H9 (cell line): ENCODE measurements around the gene NCL. TPM values are rescaled to one million over a fixed set of nuclear protein-coding genes. Genes with fewer than 3 reads are reported as not detected.
A peak's percentile ranks its signal among the peaks of the same experiment; 100 is the strongest.

Experiments
- DNase-seq: peaks from one replicate; pipeline ENCODE4 v3.0.0-alpha.2; 2017
- H2AFZ ChIP-seq: one replicate; pipeline ENCODE4 v1.6.1; 2013; ENCODE audit warnings: mild to moderate bottlenecking, low read length, control low read depth, moderate library complexity
- H2AK5ac ChIP-seq: 2 replicates; pipeline ENCODE4 v1.6.1; 2013; ENCODE audit warnings: low read length, control low read depth, mixed read lengths; ENCODE audit not compliant: insufficient read length
- H2BK120ac ChIP-seq: one replicate; pipeline ENCODE4 v1.6.1; 2013; ENCODE audit warnings: low read depth, mild to moderate bottlenecking, low read length, control low read depth, inconsistent platforms; ENCODE audit not compliant: poor library complexity, severe bottlenecking
- H2BK12ac ChIP-seq: 2 replicates; pipeline ENCODE4 v1.6.1; 2013; ENCODE audit warnings: low read length, control low read depth, mixed read lengths, low read depth; ENCODE audit not compliant: insufficient read length
- H2BK15ac ChIP-seq: 2 replicates; pipeline ENCODE4 v1.6.1; 2013; ENCODE audit warnings: low read depth, low read length, control low read depth
- H2BK20ac ChIP-seq: one replicate; pipeline ENCODE4 v1.6.1; 2013; ENCODE audit warnings: low read depth, mild to moderate bottlenecking, low read length, control low read depth, inconsistent platforms; ENCODE audit not compliant: poor library complexity, severe bottlenecking
- H2BK5ac ChIP-seq: 2 replicates; pipeline ENCODE4 v1.6.1; 2013; ENCODE audit warnings: low read length, control low read depth, mixed read lengths; ENCODE audit not compliant: insufficient read length
- H3K14ac ChIP-seq: 2 replicates; pipeline ENCODE4 v1.6.1; 2013; ENCODE audit warnings: low read length, control low read depth; ENCODE audit not compliant: insufficient read depth
- H3K18ac ChIP-seq: 2 replicates; pipeline ENCODE4 v1.6.1; 2013; ENCODE audit warnings: low read depth, mild to moderate bottlenecking, mixed read lengths, low read length, control low read depth; ENCODE audit not compliant: insufficient read length
- H3K23ac ChIP-seq: 2 replicates; pipeline ENCODE4 v1.6.1; 2013; ENCODE audit warnings: low read length, control low read depth, mixed read lengths, low read depth; ENCODE audit not compliant: insufficient read length
- H3K23me2 ChIP-seq: 2 replicates; pipeline ENCODE4 v1.6.1; 2013; ENCODE audit warnings: low read depth, mild to moderate bottlenecking, mixed read lengths, low read length, control low read depth; ENCODE audit not compliant: insufficient read length, poor library complexity, severe bottlenecking
- H3K27ac ChIP-seq: 2 replicates; pipeline ENCODE4 v1.5.1; 2013; ENCODE audit warnings: low read length, control low read depth, mixed read lengths, low read depth; ENCODE audit not compliant: insufficient read length
- H3K27me3 ChIP-seq: 2 replicates; pipeline ENCODE4 v1.6.1; 2013; ENCODE audit warnings: low read length, control low read depth, inconsistent platforms; ENCODE audit not compliant: insufficient read depth
- H3K4ac ChIP-seq: 2 replicates; pipeline ENCODE4 v1.6.1; 2013; ENCODE audit warnings: low read depth, mild to moderate bottlenecking, control low read depth, inconsistent platforms, low read length, moderate library complexity
- H3K4me1 ChIP-seq: 2 replicates; pipeline ENCODE4 v1.6.1; 2013; ENCODE audit warnings: low read length, control low read depth, inconsistent platforms; ENCODE audit not compliant: insufficient read depth
- H3K4me2 ChIP-seq: 2 replicates; pipeline ENCODE4 v1.6.1; 2013; ENCODE audit warnings: low read length, control low read depth, mixed read lengths; ENCODE audit not compliant: insufficient read length, insufficient read depth
- H3K56ac ChIP-seq: 2 replicates; pipeline ENCODE4 v1.6.1; 2013; ENCODE audit warnings: low read depth, mild to moderate bottlenecking, mixed read lengths, low read length, control low read depth; ENCODE audit not compliant: insufficient read length
- H3K79me1 ChIP-seq: 2 replicates; pipeline ENCODE4 v1.6.1; 2013; ENCODE audit warnings: low read depth, mild to moderate bottlenecking, moderate library complexity, low read length, control low read depth, inconsistent platforms; ENCODE audit not compliant: insufficient read depth, poor library complexity, severe bottlenecking
- H3K79me2 ChIP-seq: 2 replicates; pipeline ENCODE4 v1.6.1; 2013; ENCODE audit warnings: low read length, control low read depth, inconsistent platforms; ENCODE audit not compliant: insufficient read depth
- H3K9ac ChIP-seq: 2 replicates; pipeline ENCODE4 v1.6.1; 2013; ENCODE audit warnings: low read length, control low read depth, mixed read lengths; ENCODE audit not compliant: insufficient read length; ENCODE audit errors: extremely low read depth
- H3K9me3 ChIP-seq: one replicate; pipeline ENCODE4 v1.6.1; 2013; ENCODE audit warnings: low read depth, low read length, inconsistent platforms; ENCODE audit not compliant: control insufficient read depth
- H3T11ph ChIP-seq: one replicate; pipeline ENCODE4 v1.6.1; 2013; ENCODE audit warnings: mild to moderate bottlenecking, low read length, control low read depth, inconsistent platforms
- H4K20me1 ChIP-seq: one replicate; pipeline ENCODE4 v1.6.1; 2013; ENCODE audit not compliant: control insufficient read depth, insufficient read length, insufficient read depth
- H4K5ac ChIP-seq: 2 replicates; pipeline ENCODE4 v1.6.1; 2013; ENCODE audit warnings: low read depth, mild to moderate bottlenecking, mixed read lengths, low read length, control low read depth; ENCODE audit not compliant: insufficient read length
- H4K8ac ChIP-seq: replicated peaks from 2 replicates; pipeline ENCODE4 v1.6.1; 2013; ENCODE audit warnings: low read length, control low read depth, mixed read lengths, low read depth; ENCODE audit not compliant: insufficient read length
- H4K91ac ChIP-seq: 2 replicates; pipeline ENCODE4 v1.6.1; 2013; ENCODE audit warnings: low read depth, mild to moderate bottlenecking, moderate library complexity, mixed read lengths, low read length, control low read depth; ENCODE audit not compliant: insufficient read length
- H3K27ac Mint-ChIP-seq, 3 experiments: 2 replicates in 2 of 3; 3 replicates in 1 of 3; pipeline ENCODE4 v1.8.0; 2020 to 2021; ENCODE audit warnings: mixed read lengths in 3 of 3, mild to moderate bottlenecking in 1 of 3, moderate library complexity in 1 of 3
- H3K27me3 Mint-ChIP-seq: 2 replicates; pipeline ENCODE4 v1.8.0; 2021; ENCODE audit warnings: low read depth, mild to moderate bottlenecking, moderate library complexity, mixed read lengths
- H3K36me3 Mint-ChIP-seq, 3 experiments: 2 replicates in 2 of 3; 3 replicates in 1 of 3; pipeline ENCODE4 v1.8.0; 2020 to 2021; ENCODE audit warnings: low read depth in 3 of 3, mixed read lengths in 3 of 3; ENCODE audit not compliant: insufficient read depth in 1 of 3
- H3K4me1 Mint-ChIP-seq, 2 experiments: 2 replicates each; pipeline ENCODE4 v1.8.0; 2020; ENCODE audit warnings: mixed read lengths in 2 of 2
- H3K4me3 Mint-ChIP-seq, 2 experiments: 2 replicates in 1 of 2; 3 replicates in 1 of 2; pipeline ENCODE4 v1.8.0; 2020 to 2021; ENCODE audit warnings: mild to moderate bottlenecking in 2 of 2, mixed read lengths in 2 of 2, moderate library complexity in 1 of 2
- H3K9me3 Mint-ChIP-seq, 2 experiments: 2 replicates in 1 of 2; 3 replicates in 1 of 2; pipeline ENCODE4 v1.8.0; 2020; ENCODE audit warnings: mild to moderate bottlenecking in 2 of 2, mixed read lengths in 2 of 2, moderate library complexity in 1 of 2
- WGBS: extraction: QIAGEN DNeasy Blood & Tissue Kit; methylation state at CpG from one replicate; pipeline ENCODE4 v1.1.7; 2013; ENCODE audit warnings: missing lambda C conversion rate, low lambda C conversion rate, mixed read lengths; ENCODE audit not compliant: insufficient read length; ENCODE audit errors: extremely low coverage; 5-methylcytosine and 5-hydroxymethylcytosine counted together
- total RNA-seq: library from RNA; stranded (reverse); gene quantifications from 2 replicates; pipeline ENCODE4 v1.2.1, GENCODE V29; 2021
- TF ChIP-seq, protein P1 (sequence below): fragments of 200-600 bp; sonication (generic); conservative IDR thresholded peaks from 3 replicates; pipeline ENCODE4 v1.8.0; 2021; ENCODE audit warnings: antibody characterized with exemption, mild to moderate bottlenecking

NCL gene
- total RNA-seq, 1 experiment from 2014 or later: 1,269 TPM

DNA sequence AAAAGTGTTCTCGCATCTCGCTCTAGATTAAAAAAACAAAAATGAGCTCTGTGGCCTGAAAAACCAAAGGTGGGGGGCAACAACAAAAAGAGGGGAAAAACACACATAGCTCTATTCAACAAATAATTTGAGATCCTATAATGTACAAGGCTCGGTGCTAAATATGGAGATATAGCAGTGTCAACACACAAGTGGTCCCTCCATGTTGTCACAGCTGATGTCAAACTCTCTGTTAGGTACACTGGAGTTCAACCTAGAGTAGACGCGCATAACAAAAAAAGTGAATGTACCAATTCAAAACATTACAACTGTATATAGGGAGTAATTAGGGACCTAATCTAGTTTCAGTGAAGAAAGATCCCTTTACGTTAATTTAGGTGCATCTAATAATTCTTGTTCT lies 5.9 kb downstream of the NCL start:
- H2AK5ac ChIP-seq: no peak overlapping the region
- H3K27me3 ChIP-seq: no peaks in the 10 kb centered on the region
- TF ChIP-seq, protein P1, sequence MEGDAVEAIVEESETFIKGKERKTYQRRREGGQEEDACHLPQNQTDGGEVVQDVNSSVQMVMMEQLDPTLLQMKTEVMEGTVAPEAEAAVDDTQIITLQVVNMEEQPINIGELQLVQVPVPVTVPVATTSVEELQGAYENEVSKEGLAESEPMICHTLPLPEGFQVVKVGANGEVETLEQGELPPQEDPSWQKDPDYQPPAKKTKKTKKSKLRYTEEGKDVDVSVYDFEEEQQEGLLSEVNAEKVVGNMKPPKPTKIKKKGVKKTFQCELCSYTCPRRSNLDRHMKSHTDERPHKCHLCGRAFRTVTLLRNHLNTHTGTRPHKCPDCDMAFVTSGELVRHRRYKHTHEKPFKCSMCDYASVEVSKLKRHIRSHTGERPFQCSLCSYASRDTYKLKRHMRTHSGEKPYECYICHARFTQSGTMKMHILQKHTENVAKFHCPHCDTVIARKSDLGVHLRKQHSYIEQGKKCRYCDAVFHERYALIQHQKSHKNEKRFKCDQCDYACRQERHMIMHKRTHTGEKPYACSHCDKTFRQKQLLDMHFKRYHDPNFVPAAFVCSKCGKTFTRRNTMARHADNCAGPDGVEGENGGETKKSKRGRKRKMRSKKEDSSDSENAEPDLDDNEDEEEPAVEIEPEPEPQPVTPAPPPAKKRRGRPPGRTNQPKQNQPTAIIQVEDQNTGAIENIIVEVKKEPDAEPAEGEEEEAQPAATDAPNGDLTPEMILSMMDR: no peak
- H3K23ac ChIP-seq: no peak overlapping the region
- no peak overlapping the region for H2BK15ac ChIP-seq
- H4K5ac ChIP-seq: no peak overlapping the region
- no peaks in the 10 kb centered on the region for H4K20me1 ChIP-seq
- peaks cover 4% of the 10 kb centered on the region for H3K79me1 ChIP-seq
- no CpG with 5 or more reads among the region's 6 CpGs for WGBS
- H3K23me2 ChIP-seq: peaks cover 3% of the 10 kb centered on the region
- no peak overlapping the region for H4K91ac ChIP-seq
- H3K56ac ChIP-seq: no peak overlapping the region
- no peaks in the 10 kb centered on the region for H3K4me1 ChIP-seq
- no peak overlapping the region for H4K8ac ChIP-seq
- H3K79me2 ChIP-seq: peaks cover 13% of the 10 kb centered on the region
- DNase-seq: no peak
- H3K27ac ChIP-seq: no peak overlapping the region
- no peak overlapping the region for H2AFZ ChIP-seq
- H3K14ac ChIP-seq: no peak overlapping the region
- peaks cover 1% of the 10 kb centered on the region; the same call in 1 of the 2 replicates for H3K27me3 Mint-ChIP-seq
- no peak overlapping the region for H3T11ph ChIP-seq
- no peak overlapping the region for H2BK5ac ChIP-seq
- no peaks in the 10 kb centered on the region for H3K9me3 ChIP-seq
- H3K4me1 Mint-ChIP-seq: peaks cover 39 to 43% of the 10 kb centered on the region in 2 experiments
- no peak overlapping the region for H2BK120ac ChIP-seq
- H3K4ac ChIP-seq: no peak overlapping the region
- peaks cover 89 to 100% (median 96%) of the 10 kb centered on the region in 3 experiments for H3K36me3 Mint-ChIP-seq
- peaks cover 0 to 2% of the 10 kb centered on the region in 2 experiments; a peak in 3 of 5 replicates for H3K9me3 Mint-ChIP-seq
- no peak overlapping the region for H3K18ac ChIP-seq
- no peak overlapping the region for H2BK12ac ChIP-seq
- no peak overlapping the region for H3K9ac ChIP-seq
- H2BK20ac ChIP-seq: no peak overlapping the region
- 0 out of 5 replicates have a peak overlapping the region, but pooled peaks of 1 of the 2 experiments have one; percentile 2 for H3K4me3 Mint-ChIP-seq
- H3K27ac Mint-ChIP-seq: peak overlapping the region in 2 of 3 experiments; percentile 32 to 86; a peak in 3 of 7 replicates
- no peak overlapping the region for H3K4me2 ChIP-seq
